HG03039 (cell line): Measurements from ENCODE around the gene SNX24.
"Not testable (repeated sequence)": the region's sequence is repeated elsewhere in the genome, so short reads cannot be mapped to it uniquely, and the experiment has no call there.

Source experiments
- ATAC-seq: cut with Tn5 transposase; IDR thresholded peaks from one replicate; pipeline ENCODE4 v1.9.1; 2021; ENCODE audit warnings: mild to moderate bottlenecking, moderate library complexity; ENCODE audit not compliant: unreplicated experiment

Gene SNX24

GRCh38 chr5:122845229-122846050 is at the start of gene SNX24:
Gene SNX24, plus strand, starts transcription at chr5:122845613. Its CDS starts 21 bp downstream, at chr5:122845634.
- peak; percentile 86 for ATAC-seq

- no peak for ATAC-seq
Measured at GRCh38 chr5:122805481-122805880, 39.9 kb upstream of the SNX24 start.

- ATAC-seq, result no peak
Measured at GRCh38 chr5:122810405-122810804, 35.0 kb upstream of the SNX24 start.

GRCh38 chr5:122815218-122815767 is 30.1 kb upstream of the SNX24 start:
- no peak for ATAC-seq

- ATAC-seq, result no peak
Measured at GRCh38 chr5:122816756-122817155, 28.7 kb upstream of the SNX24 start.

- no peak for ATAC-seq
Measured at GRCh38 chr5:122831984-122832383, 13.4 kb upstream of the SNX24 start.

- no peak for ATAC-seq
Measured at GRCh38 chr5:122835681-122836080, 9.7 kb upstream of the SNX24 start.

GRCh38 chr5:122836947-122837346 is 8.5 kb upstream of the SNX24 start:
- no peak for ATAC-seq

- ATAC-seq, result no peak
Measured at GRCh38 chr5:122839731-122840130, 5.7 kb upstream of the SNX24 start.

GRCh38 chr5:122842016-122842580 is 3.3 kb upstream of the SNX24 start:
- ATAC-seq, result no peak

GRCh38 chr5:122844136-122844909 is 1.1 kb upstream of the SNX24 start:
- peak; percentile 2 for ATAC-seq

- ATAC-seq, result peak; percentile 33
Measured at GRCh38 chr5:122844910-122845228, 544 bp upstream of the SNX24 start.

GRCh38 chr5:122846051-122846550 is 688 bp downstream of the SNX24 start:
- ATAC-seq, result no peak

GRCh38 chr5:122847687-122848081 is 2.3 kb downstream of the SNX24 start:
- ATAC-seq, result no peak

- ATAC-seq, result no peak
Measured at GRCh38 chr5:122849771-122850170, 4.4 kb downstream of the SNX24 start.

GRCh38 chr5:122857538-122857937 is 12.1 kb downstream of the SNX24 start:
- ATAC-seq, result not testable (repeated sequence)

GRCh38 chr5:122858451-122858850 is 13.0 kb downstream of the SNX24 start:
- no peak for ATAC-seq

GRCh38 chr5:122863240-122863639 is 17.8 kb downstream of the SNX24 start:
- no peak for ATAC-seq

- no peak for ATAC-seq
Measured at GRCh38 chr5:122863721-122864120, 18.3 kb downstream of the SNX24 start.

- no peak for ATAC-seq
Measured at GRCh38 chr5:122864400-122864799, 19.0 kb downstream of the SNX24 start.

- no peak for ATAC-seq
Measured at GRCh38 chr5:122864842-122865241, 19.4 kb downstream of the SNX24 start.
